ENCODE measurements around the gene BRSK2. TPM values are rescaled to one million over a fixed set of nuclear protein-coding genes. Genes with fewer than 3 reads are reported as not detected.

Gene BRSK2
- total and polyA plus RNA-seq, 2 of the 4 experiments (the other 2 are of a cell fraction) = 0.18 to 0.62 TPM

- Histone ChIP-seq H3K79me1 (ENCODE audit: low read depth in 1 of 2, low read length in 2 of 2) (no peaks in the 10 kb centered on the region), H2BK120ac (ENCODE audit: low read depth, low read length) (no peak overlapping the region), H2AK9ac (replicated peaks; ENCODE audit: low read depth, low read length, poor library complexity) (peak overlapping the region; percentile 65), H3K9ac (ENCODE audit: low read depth, low read length) (no peak overlapping the region), H3K36me3 (ENCODE audit: control insufficient read depth, insufficient read depth, low read length) (no peaks in the 10 kb centered on the region), H3K23ac (ENCODE audit: low read depth, low read length) (no peak overlapping the region), H4K8ac (ENCODE audit: low read depth in 2 of 2, low read length in 2 of 2) (peak overlapping the region in 1 of 2 experiments; percentile 55; a peak in 1 of 4 replicates), H3K9me3 (ENCODE audit: control insufficient read depth, insufficient read depth, low read length) (no peaks in the 10 kb centered on the region; the same call in 1 of the 2 replicates), H4K5ac (ENCODE audit: low read depth, low read length) (peak overlapping the region; percentile 7; the same call in 1 of the 2 replicates), H3K4me1 (ENCODE audit: control insufficient read depth, insufficient read depth, low read length) (peaks cover 5% of the 10 kb centered on the region), H4K20me1 (ENCODE audit: insufficient read depth, low read length) (no peaks in the 10 kb centered on the region), H3K56ac (ENCODE audit: extremely low read depth, insufficient read depth, low read length) (no peak overlapping the region), H2BK15ac (ENCODE audit: low read depth, low read length) (no peak overlapping the region), H3K14ac (replicated peaks; ENCODE audit: low read depth, low read length) (no peak overlapping the region), H3K4ac (ENCODE audit: low read depth, low read length) (no peak overlapping the region), H2AFZ (replicated peaks; ENCODE audit: low read length, poor library complexity) (peak overlapping the region; percentile 84), H2BK5ac (ENCODE audit: low read depth, low read length, poor library complexity, severe bottlenecking) (no peak overlapping the region), H3K27me3 (ENCODE audit: control insufficient read depth, insufficient read depth, low read length) (peaks cover 22% of the 10 kb centered on the region), H3K4me2 (ENCODE audit: low read depth, low read length) (no peak overlapping the region), H3K18ac (ENCODE audit: low read depth, low read length) (no peak overlapping the region), H3K9me1 (ENCODE audit: insufficient read depth, low read length) (no peaks in the 10 kb centered on the region), H2BK20ac (ENCODE audit: low read depth, low read length) (no peak overlapping the region), H3K27ac (ENCODE audit: insufficient read depth, low read length) (no peak overlapping the region), H4K91ac (ENCODE audit: insufficient read depth, low read depth, low read length) (peak overlapping the region; percentile 5; the same call in 1 of the 2 replicates), H2AK5ac (ENCODE audit: low read depth, low read length) (peak overlapping the region; percentile 8; the same call in 1 of the 2 replicates), H3K4me3 (ENCODE audit: insufficient read depth, low read depth, low read length) (no peak overlapping the region)
- ChIA-PET POLR2A (ENCODE audit: unreplicated experiment) (no interaction called here), CTCF (no interaction called here)
- peak; percentile 7 for DNase-seq
- intact Hi-C loops (cut with micrococcal nuclease) = no loop called here
- TF ChIP-seq RFX5 (IDR thresholded peaks at IDR 0.05; ENCODE audit: low read depth, low read length) (no peak), POLR2A (IDR thresholded peaks at IDR 0.05; ENCODE audit: low read depth, low read length) (no peak), MAZ (IDR thresholded peaks at IDR 0.05; ENCODE audit: borderline replicate concordance, low read depth, low read length) (no peak; the same call in 1 of the 2 replicates), ELK1 (IDR thresholded peaks at IDR 0.05; ENCODE audit: borderline replicate concordance, low read depth, low read length) (no peak), NFE2L2 (IDR thresholded peaks at IDR 0.05; ENCODE audit: low read depth, low read length) (no peak), CTCF (conservative IDR thresholded peaks at IDR 0.05; ENCODE audit: low read depth, low read length) (no peak), MAFK (IDR thresholded peaks at IDR 0.05; ENCODE audit: low read depth, low read length) (no peak), RAD21 (IDR thresholded peaks at IDR 0.05; ENCODE audit: low read length) (no peak), FOS (IDR thresholded peaks at IDR 0.05; ENCODE audit: low read depth, low read length) (no peak), CEBPB (IDR thresholded peaks at IDR 0.05; ENCODE audit: low read depth, low read length) (no peak), USF2 (IDR thresholded peaks at IDR 0.05; ENCODE audit: low read depth, low read length) (no peak), MXI1 (IDR thresholded peaks at IDR 0.05; ENCODE audit: borderline replicate concordance, low read depth, low read length) (no peak), RCOR1 (IDR thresholded peaks at IDR 0.05; ENCODE audit: insufficient replicate concordance, low read length) (no peak), BHLHE40 (IDR thresholded peaks at IDR 0.05; ENCODE audit: low read depth, low read length) (no peak), SMC3 (IDR thresholded peaks at IDR 0.05; ENCODE audit: low read depth, low read length) (no peak)
- no TSS peak for BruUV-seq (replicated peaks)
- in situ Hi-C loops (cut with MboI; ENCODE audit: low sequenced_read_pairs) = no loop called here
- peak; percentile 75 for ATAC-seq (ENCODE audit: low read depth)
- 16% methylated on average over 9 of the region's 16 CpGs; no CpG with 5 or more reads in 1 of the 2 experiments for WGBS, 2 experiments (ENCODE audit: extremely low coverage in 2 of 2, insufficient read length in 1 of 2)
- dilution Hi-C loops (cut with HindIII; ENCODE audit: low sequenced_read_pairs, unreplicated experiment) = no loop called here
Measured at GRCh38 chr11:1358286-1358685, 31.4 kb upstream of the BRSK2 start.

Data from IMR-90 (cell line).